H9 (cell line): ENCODE data around the gene LPCAT2. TPM values are rescaled to one million over a fixed set of nuclear protein-coding genes. Genes with fewer than 3 reads are reported as not detected.

Experiments used
- DNase-seq: peaks from one replicate; pipeline ENCODE4 v3.0.0-alpha.2; 2017
- H2AFZ ChIP-seq: one replicate; pipeline ENCODE4 v1.6.1; 2013; ENCODE audit warnings: mild to moderate bottlenecking, low read length, control low read depth, moderate library complexity
- H2AK5ac ChIP-seq: 2 replicates; pipeline ENCODE4 v1.6.1; 2013; ENCODE audit warnings: low read length, control low read depth, mixed read lengths; ENCODE audit not compliant: insufficient read length
- H2BK120ac ChIP-seq: one replicate; pipeline ENCODE4 v1.6.1; 2013; ENCODE audit warnings: low read depth, mild to moderate bottlenecking, low read length, control low read depth, inconsistent platforms; ENCODE audit not compliant: poor library complexity, severe bottlenecking
- H2BK12ac ChIP-seq: 2 replicates; pipeline ENCODE4 v1.6.1; 2013; ENCODE audit warnings: low read length, control low read depth, mixed read lengths, low read depth; ENCODE audit not compliant: insufficient read length
- H2BK15ac ChIP-seq: 2 replicates; pipeline ENCODE4 v1.6.1; 2013; ENCODE audit warnings: low read depth, low read length, control low read depth
- H2BK20ac ChIP-seq: one replicate; pipeline ENCODE4 v1.6.1; 2013; ENCODE audit warnings: low read depth, mild to moderate bottlenecking, low read length, control low read depth, inconsistent platforms; ENCODE audit not compliant: poor library complexity, severe bottlenecking
- H2BK5ac ChIP-seq: 2 replicates; pipeline ENCODE4 v1.6.1; 2013; ENCODE audit warnings: low read length, control low read depth, mixed read lengths; ENCODE audit not compliant: insufficient read length
- H3K14ac ChIP-seq: 2 replicates; pipeline ENCODE4 v1.6.1; 2013; ENCODE audit warnings: low read length, control low read depth; ENCODE audit not compliant: insufficient read depth
- H3K18ac ChIP-seq: 2 replicates; pipeline ENCODE4 v1.6.1; 2013; ENCODE audit warnings: low read depth, mild to moderate bottlenecking, mixed read lengths, low read length, control low read depth; ENCODE audit not compliant: insufficient read length
- H3K23ac ChIP-seq: 2 replicates; pipeline ENCODE4 v1.6.1; 2013; ENCODE audit warnings: low read length, control low read depth, mixed read lengths, low read depth; ENCODE audit not compliant: insufficient read length
- H3K23me2 ChIP-seq: 2 replicates; pipeline ENCODE4 v1.6.1; 2013; ENCODE audit warnings: low read depth, mild to moderate bottlenecking, mixed read lengths, low read length, control low read depth; ENCODE audit not compliant: insufficient read length, poor library complexity, severe bottlenecking
- H3K27ac ChIP-seq: 2 replicates; pipeline ENCODE4 v1.5.1; 2013; ENCODE audit warnings: low read length, control low read depth, mixed read lengths, low read depth; ENCODE audit not compliant: insufficient read length
- H3K27me3 ChIP-seq: 2 replicates; pipeline ENCODE4 v1.6.1; 2013; ENCODE audit warnings: low read length, control low read depth, inconsistent platforms; ENCODE audit not compliant: insufficient read depth
- H3K4ac ChIP-seq: 2 replicates; pipeline ENCODE4 v1.6.1; 2013; ENCODE audit warnings: low read depth, mild to moderate bottlenecking, control low read depth, inconsistent platforms, low read length, moderate library complexity
- H3K4me1 ChIP-seq: 2 replicates; pipeline ENCODE4 v1.6.1; 2013; ENCODE audit warnings: low read length, control low read depth, inconsistent platforms; ENCODE audit not compliant: insufficient read depth
- H3K4me2 ChIP-seq: 2 replicates; pipeline ENCODE4 v1.6.1; 2013; ENCODE audit warnings: low read length, control low read depth, mixed read lengths; ENCODE audit not compliant: insufficient read length, insufficient read depth
- H3K56ac ChIP-seq: 2 replicates; pipeline ENCODE4 v1.6.1; 2013; ENCODE audit warnings: low read depth, mild to moderate bottlenecking, mixed read lengths, low read length, control low read depth; ENCODE audit not compliant: insufficient read length
- H3K79me1 ChIP-seq: 2 replicates; pipeline ENCODE4 v1.6.1; 2013; ENCODE audit warnings: low read depth, mild to moderate bottlenecking, moderate library complexity, low read length, control low read depth, inconsistent platforms; ENCODE audit not compliant: insufficient read depth, poor library complexity, severe bottlenecking
- H3K79me2 ChIP-seq: 2 replicates; pipeline ENCODE4 v1.6.1; 2013; ENCODE audit warnings: low read length, control low read depth, inconsistent platforms; ENCODE audit not compliant: insufficient read depth
- H3K9ac ChIP-seq: 2 replicates; pipeline ENCODE4 v1.6.1; 2013; ENCODE audit warnings: low read length, control low read depth, mixed read lengths; ENCODE audit not compliant: insufficient read length; ENCODE audit errors: extremely low read depth
- H3K9me3 ChIP-seq: one replicate; pipeline ENCODE4 v1.6.1; 2013; ENCODE audit warnings: low read depth, low read length, inconsistent platforms; ENCODE audit not compliant: control insufficient read depth
- H3T11ph ChIP-seq: one replicate; pipeline ENCODE4 v1.6.1; 2013; ENCODE audit warnings: mild to moderate bottlenecking, low read length, control low read depth, inconsistent platforms
- H4K20me1 ChIP-seq: one replicate; pipeline ENCODE4 v1.6.1; 2013; ENCODE audit not compliant: control insufficient read depth, insufficient read length, insufficient read depth
- H4K5ac ChIP-seq: 2 replicates; pipeline ENCODE4 v1.6.1; 2013; ENCODE audit warnings: low read depth, mild to moderate bottlenecking, mixed read lengths, low read length, control low read depth; ENCODE audit not compliant: insufficient read length
- H4K8ac ChIP-seq: replicated peaks from 2 replicates; pipeline ENCODE4 v1.6.1; 2013; ENCODE audit warnings: low read length, control low read depth, mixed read lengths, low read depth; ENCODE audit not compliant: insufficient read length
- H4K91ac ChIP-seq: 2 replicates; pipeline ENCODE4 v1.6.1; 2013; ENCODE audit warnings: low read depth, mild to moderate bottlenecking, moderate library complexity, mixed read lengths, low read length, control low read depth; ENCODE audit not compliant: insufficient read length
- H3K27ac Mint-ChIP-seq, 3 experiments: 2 replicates in 2 of 3; 3 replicates in 1 of 3; pipeline ENCODE4 v1.8.0; 2020 to 2021; ENCODE audit warnings: mixed read lengths in 3 of 3, mild to moderate bottlenecking in 1 of 3, moderate library complexity in 1 of 3
- H3K27me3 Mint-ChIP-seq: 2 replicates; pipeline ENCODE4 v1.8.0; 2021; ENCODE audit warnings: low read depth, mild to moderate bottlenecking, moderate library complexity, mixed read lengths
- H3K36me3 Mint-ChIP-seq, 3 experiments: 2 replicates in 2 of 3; 3 replicates in 1 of 3; pipeline ENCODE4 v1.8.0; 2020 to 2021; ENCODE audit warnings: low read depth in 3 of 3, mixed read lengths in 3 of 3; ENCODE audit not compliant: insufficient read depth in 1 of 3
- H3K4me1 Mint-ChIP-seq, 2 experiments: 2 replicates each; pipeline ENCODE4 v1.8.0; 2020; ENCODE audit warnings: mixed read lengths in 2 of 2
- H3K4me3 Mint-ChIP-seq, 2 experiments: 2 replicates in 1 of 2; 3 replicates in 1 of 2; pipeline ENCODE4 v1.8.0; 2020 to 2021; ENCODE audit warnings: mild to moderate bottlenecking in 2 of 2, mixed read lengths in 2 of 2, moderate library complexity in 1 of 2
- H3K9me3 Mint-ChIP-seq, 2 experiments: 2 replicates in 1 of 2; 3 replicates in 1 of 2; pipeline ENCODE4 v1.8.0; 2020; ENCODE audit warnings: mild to moderate bottlenecking in 2 of 2, mixed read lengths in 2 of 2, moderate library complexity in 1 of 2
- CTCF ChIP-seq: fragments of 200-600 bp; sonication (generic); conservative IDR thresholded peaks from 3 replicates; pipeline ENCODE4 v1.8.0; 2021; ENCODE audit warnings: antibody characterized with exemption, mild to moderate bottlenecking
- WGBS: extraction: QIAGEN DNeasy Blood & Tissue Kit; methylation state at CpG from one replicate; pipeline ENCODE4 v1.1.7; 2013; ENCODE audit warnings: missing lambda C conversion rate, low lambda C conversion rate, mixed read lengths; ENCODE audit not compliant: insufficient read length; ENCODE audit errors: extremely low coverage; 5-methylcytosine and 5-hydroxymethylcytosine counted together
- total RNA-seq: library from RNA; stranded (reverse); gene quantifications from 2 replicates; pipeline ENCODE4 v1.2.1, GENCODE V29; 2021

The LPCAT2 gene
- total RNA-seq, 1 experiment from 2014 or later, result 2.8 TPM

GRCh38 chr16:55505333-55506015 lies 3.4 kb upstream of the LPCAT2 start:
- H2BK20ac ChIP-seq, result no peak overlapping the region
- H2AFZ ChIP-seq, result no peak overlapping the region
- H4K91ac ChIP-seq, result no peak overlapping the region
- peaks cover 3% of the 10 kb centered on the region; the same call in 1 of the 2 replicates for H3K4me1 ChIP-seq
- no peak overlapping the region for H2BK15ac ChIP-seq
- no peak overlapping the region for H3K27ac ChIP-seq
- no peak overlapping the region for H2BK120ac ChIP-seq
- Mint-ChIP-seq H3K4me1 (peaks cover 14 to 22% of the 10 kb centered on the region in 2 experiments), H3K36me3 (peaks cover 2 to 8% (median 5%) of the 10 kb centered on the region in 3 experiments; a peak in 3 of 7 replicates), H3K9me3 (peaks cover 0 to 2% of the 10 kb centered on the region in 2 experiments; a peak in 1 of 5 replicates), H3K4me3 (no peak overlapping the region), H3K27me3 (peaks cover 9% of the 10 kb centered on the region), H3K27ac (no peak overlapping the region)
- H3K9ac ChIP-seq, result no peak overlapping the region
- H3K79me2 ChIP-seq, result no peaks in the 10 kb centered on the region
- peaks cover 10% of the 10 kb centered on the region for H3K23me2 ChIP-seq
- no peaks in the 10 kb centered on the region for H3K9me3 ChIP-seq
- peak; percentile 16 for DNase-seq
- no peak for TF ChIP-seq CTCF
- no peak overlapping the region for H3K23ac ChIP-seq
- no peak overlapping the region for H4K5ac ChIP-seq
- no peak overlapping the region for H4K8ac ChIP-seq
- WGBS, result no CpG with 5 or more reads among the region's 10 CpGs
- H2BK5ac ChIP-seq, result no peak overlapping the region
- H3K27me3 ChIP-seq, result no peaks in the 10 kb centered on the region
- H3K56ac ChIP-seq, result no peak overlapping the region
- no peak overlapping the region for H3K18ac ChIP-seq
- H3K79me1 ChIP-seq, result no peaks in the 10 kb centered on the region
- H3K14ac ChIP-seq, result no peak overlapping the region
- no peak overlapping the region for H3K4ac ChIP-seq
- H2AK5ac ChIP-seq, result no peak overlapping the region
- no peak overlapping the region for H3K4me2 ChIP-seq
- no peak overlapping the region for H2BK12ac ChIP-seq
- no peaks in the 10 kb centered on the region for H4K20me1 ChIP-seq
- H3T11ph ChIP-seq, result no peak overlapping the region
